BE2C (cell line): ENCODE measurements around the gene METTL13.

Experiments
- DNase-seq: peaks from one replicate; pipeline ENCODE4 v3.0.0-alpha.2; 2020
- H3K27me3 ChIP-seq: fragments of 250-450 bp; sonication (Bioruptor Pico); 2 replicates; pipeline ENCODE4 v1.5.1; 2020; ENCODE audit warnings: mild to moderate bottlenecking
- H3K36me3 ChIP-seq: fragments of 250-450 bp; sonication (Bioruptor Pico); 2 replicates; pipeline ENCODE4 v1.5.1; 2020; ENCODE audit warnings: mild to moderate bottlenecking
- H3K4me1 ChIP-seq: fragments of 250-450 bp; sonication (Bioruptor Pico); 2 replicates; pipeline ENCODE4 v1.5.1; 2020
- H3K4me3 ChIP-seq: 2 replicates; pipeline ENCODE4 v1.5.1; 2011; ENCODE audit warnings: low read depth, low read length
- H3K9me3 ChIP-seq: fragments of 250-450 bp; sonication (Bioruptor Pico); 2 replicates; pipeline ENCODE4 v1.5.1; 2020
- CTCF ChIP-seq: IDR thresholded peaks from 2 replicates; pipeline ENCODE4 v1.5.1; 2012; ENCODE audit warnings: mild to moderate bottlenecking, low read depth, low read length

The METTL13 gene

GRCh38 chr1:171841050-171841910, 59.8 kb downstream of the METTL13 start, which contains the start of gene DNM3:
DNM3 (plus strand) TSS chr1:171841498; CDS start chr1:171841657, 159 bp downstream.
- Histone ChIP-seq H3K9me3 (no peaks in the 10 kb centered on the region), H3K27me3 (peaks cover 40% of the 10 kb centered on the region), H3K4me3 (peak within 1 kb of the TSS; percentile 65), H3K36me3 (no peaks in the 10 kb centered on the region), H3K4me1 (no peaks in the 10 kb centered on the region)
- no peak for TF ChIP-seq CTCF
- DNase-seq: peak; percentile 90

GRCh38 chr1:171841931-171842761, 60.7 kb downstream of the METTL13 start:
- Histone ChIP-seq H3K4me3 (peak overlapping the region; percentile 65), H3K9me3 (no peaks in the 10 kb centered on the region), H3K36me3 (no peaks in the 10 kb centered on the region), H3K4me1 (no peaks in the 10 kb centered on the region), H3K27me3 (peaks cover 40% of the 10 kb centered on the region)
- no peak for TF ChIP-seq CTCF
- peak; percentile 12 for DNase-seq

GRCh38 chr1:171844381-171844780, 62.9 kb downstream of the METTL13 start:
- no peak for DNase-seq
- no peak for TF ChIP-seq CTCF
- Histone ChIP-seq H3K9me3 (no peaks in the 10 kb centered on the region), H3K36me3 (no peaks in the 10 kb centered on the region), H3K4me3 (no peak overlapping the region), H3K27me3 (peaks cover 42% of the 10 kb centered on the region), H3K4me1 (no peaks in the 10 kb centered on the region)

GRCh38 chr1:171845998-171846397, 64.5 kb downstream of the METTL13 start:
- Histone ChIP-seq H3K4me3 (no peak overlapping the region), H3K4me1 (no peaks in the 10 kb centered on the region), H3K9me3 (no peaks in the 10 kb centered on the region), H3K36me3 (no peaks in the 10 kb centered on the region), H3K27me3 (peaks cover 31% of the 10 kb centered on the region)
- no peak for DNase-seq
- no peak for TF ChIP-seq CTCF
